ENCODE results near the gene EDARADD.

The EDARADD gene

GRCh38 chr1:236389253-236389652, 4.8 kb upstream of the EDARADD start:
- in situ Hi-C loops (cut with MboI; ENCODE audit: low pct_unique_long_range_greater_than_20kb, low sequenced_read_pairs): no loop called here
- no peak for DNase-seq

- in situ Hi-C loops (cut with MboI; ENCODE audit: low pct_unique_long_range_greater_than_20kb, low sequenced_read_pairs): no loop called here
- DNase-seq: no peak
These were observed 3.1 kb upstream of the EDARADD start for GRCh38 chr1:236391008-236391407.

GRCh38 chr1:236392182-236392581, 1.9 kb upstream of the EDARADD start:
- no peak for DNase-seq
- in situ Hi-C loops (cut with MboI; ENCODE audit: low pct_unique_long_range_greater_than_20kb, low sequenced_read_pairs): no loop called here

GRCh38 chr1:236394879-236395229, 768 bp downstream of the EDARADD start:
- in situ Hi-C loops (cut with MboI; ENCODE audit: low pct_unique_long_range_greater_than_20kb, low sequenced_read_pairs): no loop called here

GRCh38 chr1:236395230-236395946, 1.3 kb downstream of the EDARADD start:
- peak; percentile 81 for DNase-seq
- in situ Hi-C loops (cut with MboI; ENCODE audit: low pct_unique_long_range_greater_than_20kb, low sequenced_read_pairs): no loop called here

More at GRCh38 chr1:236394879-236395229, 768 bp downstream of the EDARADD start:
- no peak for DNase-seq

GRCh38 chr1:236395947-236396664, 2.0 kb downstream of the EDARADD start:
- DNase-seq: peak; percentile 27
- in situ Hi-C loops (cut with MboI; ENCODE audit: low pct_unique_long_range_greater_than_20kb, low sequenced_read_pairs): no loop called here

GRCh38 chr1:236396665-236397043, 2.6 kb downstream of the EDARADD start:
- in situ Hi-C loops (cut with MboI; ENCODE audit: low pct_unique_long_range_greater_than_20kb, low sequenced_read_pairs): no loop called here
- DNase-seq: no peak

- no peak for DNase-seq
- in situ Hi-C loops (cut with MboI; ENCODE audit: low pct_unique_long_range_greater_than_20kb, low sequenced_read_pairs): no loop called here
These were observed 3.2 kb downstream of the EDARADD start for GRCh38 chr1:236397173-236397759.

GRCh38 chr1:236398538-236398937, 4.5 kb downstream of the EDARADD start:
- DNase-seq: no peak
- in situ Hi-C loops (cut with MboI; ENCODE audit: low pct_unique_long_range_greater_than_20kb, low sequenced_read_pairs): no loop called here

GRCh38 chr1:236400061-236400603, 6.0 kb downstream of the EDARADD start:
- DNase-seq: no peak
- in situ Hi-C loops (cut with MboI; ENCODE audit: low pct_unique_long_range_greater_than_20kb, low sequenced_read_pairs): no loop called here

- in situ Hi-C loops (cut with MboI; ENCODE audit: low pct_unique_long_range_greater_than_20kb, low sequenced_read_pairs): no loop called here
- no peak for DNase-seq
These were observed 7.6 kb downstream of the EDARADD start for GRCh38 chr1:236401698-236402097.

- DNase-seq: no peak
- in situ Hi-C loops (cut with MboI; ENCODE audit: low pct_unique_long_range_greater_than_20kb, low sequenced_read_pairs): no loop called here
These were observed 10.0 kb downstream of the EDARADD start for GRCh38 chr1:236403905-236404696.

- no peak for DNase-seq
- in situ Hi-C loops (cut with MboI; ENCODE audit: low pct_unique_long_range_greater_than_20kb, low sequenced_read_pairs): no loop called here
These were observed 13.0 kb downstream of the EDARADD start for GRCh38 chr1:236407059-236407458.

GRCh38 chr1:236413688-236414087, 19.6 kb downstream of the EDARADD start:
- in situ Hi-C loops (cut with MboI; ENCODE audit: low pct_unique_long_range_greater_than_20kb, low sequenced_read_pairs): no loop called here
- DNase-seq: no peak

GRCh38 chr1:236416165-236416564, 22.1 kb downstream of the EDARADD start:
- DNase-seq: peak; percentile 35
- in situ Hi-C loops (cut with MboI; ENCODE audit: low pct_unique_long_range_greater_than_20kb, low sequenced_read_pairs): no loop called here

GRCh38 chr1:236417336-236417735, 23.2 kb downstream of the EDARADD start:
- in situ Hi-C loops (cut with MboI; ENCODE audit: low pct_unique_long_range_greater_than_20kb, low sequenced_read_pairs): no loop called here
- DNase-seq: no peak

- DNase-seq: no peak
- in situ Hi-C loops (cut with MboI; ENCODE audit: low pct_unique_long_range_greater_than_20kb, low sequenced_read_pairs): no loop called here
These were observed 25.4 kb downstream of the EDARADD start for GRCh38 chr1:236419502-236419901.

GRCh38 chr1:236421022-236421421, 26.9 kb downstream of the EDARADD start:
- DNase-seq: no peak
- in situ Hi-C loops (cut with MboI; ENCODE audit: low pct_unique_long_range_greater_than_20kb, low sequenced_read_pairs): no loop called here

- in situ Hi-C loops (cut with MboI; ENCODE audit: low pct_unique_long_range_greater_than_20kb, low sequenced_read_pairs): no loop called here
- no peak for DNase-seq
These were observed 27.9 kb downstream of the EDARADD start for GRCh38 chr1:236421850-236422516.
